Measurements from ENCODE around the gene METTL23.

METTL23 gene

DNA sequence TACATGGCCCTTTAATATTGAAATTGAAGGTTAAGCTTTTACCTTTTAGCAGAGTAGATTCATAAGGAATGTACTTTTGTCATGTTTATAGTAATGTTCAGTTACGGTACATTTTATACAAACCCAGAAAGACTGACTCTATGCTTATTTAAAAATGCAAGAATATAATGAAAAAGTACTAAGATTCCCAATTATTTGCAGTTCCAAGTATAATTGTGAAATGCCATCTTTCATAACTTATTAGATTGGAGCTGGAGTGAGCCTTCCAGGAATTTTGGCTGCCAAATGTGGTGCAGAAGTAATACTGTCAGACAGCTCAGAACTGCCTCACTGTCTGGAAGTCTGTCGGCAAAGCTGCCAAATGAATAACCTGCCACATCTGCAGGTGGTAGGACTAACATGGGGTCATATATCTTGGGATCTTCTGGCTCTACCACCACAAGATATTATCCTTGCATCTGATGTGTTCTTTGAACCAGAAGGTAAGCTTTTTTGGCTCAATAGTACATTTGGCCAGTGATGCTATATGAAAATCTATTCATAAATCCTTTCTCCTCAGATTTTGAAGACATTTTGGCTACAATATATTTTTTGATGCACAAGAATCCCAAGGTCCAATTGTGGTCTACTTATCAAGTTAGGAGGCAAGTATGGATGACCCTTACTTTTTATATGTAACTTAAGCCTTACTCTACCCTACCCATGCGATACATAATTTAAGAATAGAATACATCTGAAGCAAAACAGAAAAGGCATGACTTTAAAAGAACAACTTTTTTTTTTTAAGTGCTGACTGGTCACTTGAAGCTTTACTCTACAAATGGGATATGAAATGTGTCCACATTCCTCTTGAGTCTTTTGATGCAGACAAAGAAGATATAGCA lies 6.3 kb downstream of the METTL23 start:
- TF ChIP-seq, protein P1, sequence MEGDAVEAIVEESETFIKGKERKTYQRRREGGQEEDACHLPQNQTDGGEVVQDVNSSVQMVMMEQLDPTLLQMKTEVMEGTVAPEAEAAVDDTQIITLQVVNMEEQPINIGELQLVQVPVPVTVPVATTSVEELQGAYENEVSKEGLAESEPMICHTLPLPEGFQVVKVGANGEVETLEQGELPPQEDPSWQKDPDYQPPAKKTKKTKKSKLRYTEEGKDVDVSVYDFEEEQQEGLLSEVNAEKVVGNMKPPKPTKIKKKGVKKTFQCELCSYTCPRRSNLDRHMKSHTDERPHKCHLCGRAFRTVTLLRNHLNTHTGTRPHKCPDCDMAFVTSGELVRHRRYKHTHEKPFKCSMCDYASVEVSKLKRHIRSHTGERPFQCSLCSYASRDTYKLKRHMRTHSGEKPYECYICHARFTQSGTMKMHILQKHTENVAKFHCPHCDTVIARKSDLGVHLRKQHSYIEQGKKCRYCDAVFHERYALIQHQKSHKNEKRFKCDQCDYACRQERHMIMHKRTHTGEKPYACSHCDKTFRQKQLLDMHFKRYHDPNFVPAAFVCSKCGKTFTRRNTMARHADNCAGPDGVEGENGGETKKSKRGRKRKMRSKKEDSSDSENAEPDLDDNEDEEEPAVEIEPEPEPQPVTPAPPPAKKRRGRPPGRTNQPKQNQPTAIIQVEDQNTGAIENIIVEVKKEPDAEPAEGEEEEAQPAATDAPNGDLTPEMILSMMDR (IDR thresholded peaks at IDR 0.05): no peak
- Mint-ChIP-seq H3K27me3 (ENCODE audit: low read depth, poor library complexity) (peaks cover 3% of the 10 kb centered on the region), H3K4me1 (peaks cover 41% of the 10 kb centered on the region), H3K4me3 (peak overlapping the region; percentile 99), H3K9me3 (no peaks in the 10 kb centered on the region), H3K27ac (peak overlapping the region; percentile 87), H3K36me3 (ENCODE audit: low read depth) (peaks cover 59% of the 10 kb centered on the region)
- DNase-seq: no peak

DNA sequence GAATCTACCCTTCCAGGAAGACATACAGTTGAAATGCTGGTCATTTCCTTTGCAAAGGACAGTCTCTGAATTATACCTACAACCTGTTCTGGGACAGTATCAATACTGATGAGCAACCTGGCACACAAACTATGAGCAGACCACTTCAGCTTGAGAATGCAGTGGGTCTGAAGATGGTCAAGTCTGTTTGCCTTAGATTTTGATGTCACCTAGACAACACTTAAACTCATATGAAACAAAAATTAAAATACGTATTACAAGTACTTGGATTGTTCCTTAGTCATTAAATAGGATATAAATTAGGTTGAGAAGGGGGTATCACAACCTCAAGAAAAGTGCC lies 6.9 kb downstream of the METTL23 start:
- Mint-ChIP-seq H3K27ac (peak overlapping the region; percentile 87), H3K9me3 (no peaks in the 10 kb centered on the region), H3K27me3 (ENCODE audit: low read depth, poor library complexity) (peaks cover 3% of the 10 kb centered on the region), H3K4me3 (peak overlapping the region; percentile 99), H3K36me3 (ENCODE audit: low read depth) (peaks cover 59% of the 10 kb centered on the region), H3K4me1 (peaks cover 45% of the 10 kb centered on the region)
- TF ChIP-seq, protein P1 (IDR thresholded peaks at IDR 0.05): no peak
- DNase-seq: no peak

DNA sequence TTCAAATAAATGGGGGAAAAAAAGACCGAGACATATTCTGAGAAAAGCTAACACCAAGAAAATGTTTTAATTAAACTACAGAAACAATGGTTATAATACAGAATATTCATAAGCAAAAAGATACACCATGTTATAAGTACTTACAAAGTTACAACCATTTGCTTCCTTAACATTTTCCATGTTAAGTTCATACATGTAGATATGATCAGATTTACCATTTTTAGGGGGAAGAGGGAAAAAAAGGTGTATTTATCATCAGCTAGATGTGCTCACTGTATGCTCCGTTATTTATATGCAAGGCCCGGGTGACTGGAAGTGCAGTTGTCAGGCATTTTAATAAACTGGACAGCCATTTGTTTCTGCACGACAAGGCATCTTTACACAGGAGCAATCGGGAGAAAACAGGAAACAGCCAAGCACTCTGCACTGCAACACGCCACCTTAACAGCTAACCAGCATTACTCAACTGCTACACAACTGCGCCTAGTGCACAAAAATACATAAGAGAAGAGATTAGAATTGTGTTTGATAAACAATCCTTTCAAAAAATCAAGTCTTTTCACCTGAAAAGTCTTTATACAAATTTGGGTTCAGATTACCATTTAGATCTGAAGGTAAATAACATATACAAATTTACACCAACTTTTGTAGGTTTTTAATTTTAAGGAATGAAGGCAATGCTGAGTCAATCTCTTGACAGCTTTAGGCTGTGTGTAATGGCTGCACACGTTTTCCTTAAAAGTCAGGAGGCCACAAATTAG lies 7.6 kb downstream of the METTL23 start:
- Mint-ChIP-seq H3K27me3 (ENCODE audit: low read depth, poor library complexity) (peaks cover 3% of the 10 kb centered on the region), H3K9me3 (no peaks in the 10 kb centered on the region), H3K36me3 (ENCODE audit: low read depth) (peaks cover 58% of the 10 kb centered on the region), H3K27ac (peak overlapping the region; percentile 87), H3K4me1 (peaks cover 49% of the 10 kb centered on the region), H3K4me3 (peak overlapping the region; percentile 99)
- DNase-seq: no peak
- TF ChIP-seq, protein P1 (IDR thresholded peaks at IDR 0.05): no peak

DNA sequence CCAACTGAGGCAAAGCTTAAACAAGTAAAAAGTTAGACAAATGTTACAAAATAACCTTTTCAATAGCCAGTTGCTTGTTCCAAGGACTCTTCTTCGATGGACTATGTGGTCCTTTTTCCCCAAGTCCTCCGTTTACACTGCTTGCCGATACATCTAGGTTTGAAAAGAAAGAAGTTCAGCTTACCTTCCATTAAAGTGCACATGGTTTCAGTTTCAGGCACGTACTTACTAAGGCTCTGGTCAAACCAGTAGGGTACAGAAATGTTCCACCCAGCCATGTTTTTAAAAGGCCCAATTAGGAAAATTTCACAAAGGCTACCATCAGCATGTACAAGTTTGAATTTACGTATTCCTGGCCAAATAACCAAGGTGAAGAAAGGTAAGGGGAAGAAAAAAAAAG lies 8.4 kb downstream of the METTL23 start:
- H3K4me1 Mint-ChIP-seq: peaks cover 51% of the 10 kb centered on the region
- H3K27ac Mint-ChIP-seq: peak overlapping the region; percentile 98
- H3K36me3 Mint-ChIP-seq (ENCODE audit: low read depth): peaks cover 51% of the 10 kb centered on the region
- H3K27me3 Mint-ChIP-seq (ENCODE audit: low read depth, poor library complexity): peaks cover 3% of the 10 kb centered on the region
- DNase-seq: no peak
- H3K9me3 Mint-ChIP-seq: no peaks in the 10 kb centered on the region
- peak overlapping the region; percentile 99 for H3K4me3 Mint-ChIP-seq
- TF ChIP-seq, protein P1 (IDR thresholded peaks at IDR 0.05): no peak

DNA sequence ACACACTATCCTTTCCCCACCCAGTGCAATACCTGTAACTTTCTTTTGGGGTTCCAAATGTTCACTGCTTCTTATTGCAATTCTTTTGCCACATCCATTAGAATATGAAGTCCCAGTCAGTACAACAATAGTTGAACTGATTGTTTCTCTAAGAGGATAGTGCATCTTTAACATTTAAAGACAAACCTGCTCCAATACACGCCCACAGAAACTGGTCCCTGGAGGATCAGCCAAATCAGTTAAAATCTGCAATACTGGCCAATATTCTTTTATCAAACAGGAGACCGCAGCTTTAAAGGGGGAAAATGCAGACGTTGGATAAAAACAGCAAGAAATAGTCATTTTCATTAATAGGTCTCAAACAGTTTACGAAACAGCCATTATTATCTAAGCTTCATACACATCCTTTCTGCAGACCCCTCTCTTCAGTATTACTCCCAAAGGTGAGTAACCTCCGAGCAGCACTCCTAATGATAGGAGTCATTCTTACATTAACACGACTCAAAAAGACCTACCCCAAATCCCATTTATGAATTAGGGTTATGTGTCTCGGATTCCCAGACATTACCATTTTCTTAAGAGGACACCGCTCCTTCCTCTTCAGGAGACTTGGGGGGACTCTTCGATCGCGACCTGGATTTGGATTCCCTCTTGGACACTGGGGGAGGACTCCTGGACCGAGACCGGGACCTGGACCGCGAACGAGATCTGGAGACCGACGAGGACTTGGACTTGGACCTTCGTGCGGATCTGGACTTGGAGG lies 9.1 kb downstream of the METTL23 start:
- Mint-ChIP-seq H3K9me3 (no peaks in the 10 kb centered on the region), H3K4me3 (peak overlapping the region; percentile 99), H3K27me3 (ENCODE audit: low read depth, poor library complexity) (peaks cover 3% of the 10 kb centered on the region), H3K36me3 (ENCODE audit: low read depth) (peaks cover 47% of the 10 kb centered on the region), H3K4me1 (peaks cover 58% of the 10 kb centered on the region), H3K27ac (peak overlapping the region; percentile 99)
- no peak for DNase-seq
- TF ChIP-seq, protein P1 (IDR thresholded peaks at IDR 0.05): no peak
